Activated CD4-positive, alpha-beta T cell treated with anti-CD3 and anti-CD28 coated beads, Interleukin-2, amount 50 U/mL, for 24 hours (primary cell): ENCODE measurements around the gene LMBR1.
"Not testable (repeated sequence)": the region's sequence is repeated elsewhere in the genome, so short reads cannot be mapped to it uniquely, and the experiment has no call there.

ENCODE experiments used
- DNase-seq, 2 donors: peaks; one replicate each; pipeline ENCODE4 v3.0.0-alpha.2; 2020; ENCODE audit warnings: low read depth in 1 of 2, low spot score in 1 of 2

LMBR1 gene

DNA sequence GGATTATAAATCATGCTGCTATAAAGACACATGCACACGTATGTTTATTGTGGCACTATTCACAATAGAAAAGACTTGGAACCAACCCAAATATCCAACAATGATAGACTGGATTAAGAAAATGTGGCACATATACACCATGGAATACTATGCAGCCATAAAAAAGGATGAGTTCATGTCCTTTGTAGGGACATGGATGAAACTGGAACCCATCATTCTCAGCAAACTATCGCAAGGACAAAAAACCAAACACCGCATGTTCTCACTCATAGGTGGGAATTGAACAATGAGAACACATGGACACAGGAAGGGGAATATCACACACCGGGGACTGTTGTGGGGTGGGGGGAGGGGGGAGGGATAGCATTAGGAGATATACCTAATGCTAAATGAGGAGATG is 89.3 kb downstream of the LMBR1 start:
- not testable (repeated sequence) for DNase-seq

DNA sequence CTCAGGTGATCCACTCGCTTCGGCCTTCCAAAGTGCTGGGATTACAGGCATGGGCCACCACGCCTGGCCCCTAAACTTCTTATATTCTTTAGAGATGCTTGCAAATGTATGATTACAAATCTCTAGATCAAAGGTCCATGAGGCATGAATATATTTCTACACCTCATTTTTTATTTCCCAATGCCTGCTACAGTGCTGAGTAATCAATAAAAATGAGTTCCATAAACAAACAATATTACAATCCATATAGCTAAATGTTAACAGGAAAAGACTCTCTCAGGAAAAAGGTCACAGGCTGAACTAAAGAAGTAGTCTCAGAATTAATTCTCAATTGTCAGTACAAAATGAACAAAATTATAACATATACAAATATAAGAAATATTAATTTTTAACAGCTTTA is 90.8 kb downstream of the LMBR1 start:
- no peak for DNase-seq

DNA sequence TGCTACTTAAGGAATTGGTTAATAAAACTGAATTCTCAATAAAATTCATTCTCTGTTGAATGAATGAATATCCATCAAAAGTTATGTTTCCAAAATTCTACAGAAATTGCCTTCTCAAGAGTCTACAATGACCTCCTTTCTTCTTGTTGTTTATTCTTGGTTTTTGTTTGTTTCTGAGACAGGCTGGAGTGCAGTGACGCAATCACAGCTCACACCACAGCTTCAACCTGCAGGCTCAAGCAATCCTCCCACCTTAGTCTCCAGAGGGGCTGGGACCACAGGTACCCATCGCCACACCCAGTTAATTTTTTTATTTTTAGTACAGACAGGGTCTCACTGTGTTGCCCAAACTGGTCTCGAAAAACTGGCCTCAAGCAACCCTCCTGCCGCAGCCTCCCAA is 97.6 kb downstream of the LMBR1 start:
- DNase-seq, result no peak

DNA sequence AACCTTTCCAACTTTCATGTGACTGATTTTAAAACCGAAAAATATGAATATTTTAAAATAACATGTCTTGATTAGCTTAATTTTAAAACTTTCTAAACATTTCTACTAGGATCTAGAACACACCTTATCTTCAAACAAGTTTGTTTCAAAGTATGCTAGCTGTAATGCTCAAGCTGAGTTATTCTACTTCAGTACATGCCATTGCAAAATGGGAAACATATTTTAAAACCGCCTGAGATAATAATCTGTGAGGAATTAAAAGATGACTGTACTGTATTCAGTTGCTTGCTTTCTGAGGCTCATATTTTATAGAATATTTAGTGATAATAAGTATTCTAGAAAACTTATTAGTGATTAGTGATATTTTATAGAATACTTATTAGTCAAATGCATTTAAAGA is 99.6 kb downstream of the LMBR1 start:
- DNase-seq, result no peak

DNA sequence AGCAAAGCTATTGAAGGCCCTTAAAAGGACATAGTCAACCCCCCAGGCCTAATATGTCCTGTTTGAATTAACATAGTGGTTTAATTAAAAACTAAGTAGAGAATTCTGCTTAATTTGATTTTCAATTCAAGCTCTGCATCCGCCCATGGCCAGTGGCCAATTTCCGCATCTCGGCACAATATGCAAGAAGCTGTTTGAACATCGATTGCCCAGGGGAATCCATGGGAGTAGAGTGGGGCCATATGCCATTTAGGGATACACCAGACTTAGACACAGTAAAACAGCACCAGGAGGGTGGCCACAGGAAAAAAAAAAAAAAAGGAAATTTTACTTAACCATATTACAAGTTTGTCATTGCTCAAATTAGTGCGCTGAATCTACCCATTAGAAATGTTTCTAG is 100.4 kb downstream of the LMBR1 start:
- no peak for DNase-seq

DNA sequence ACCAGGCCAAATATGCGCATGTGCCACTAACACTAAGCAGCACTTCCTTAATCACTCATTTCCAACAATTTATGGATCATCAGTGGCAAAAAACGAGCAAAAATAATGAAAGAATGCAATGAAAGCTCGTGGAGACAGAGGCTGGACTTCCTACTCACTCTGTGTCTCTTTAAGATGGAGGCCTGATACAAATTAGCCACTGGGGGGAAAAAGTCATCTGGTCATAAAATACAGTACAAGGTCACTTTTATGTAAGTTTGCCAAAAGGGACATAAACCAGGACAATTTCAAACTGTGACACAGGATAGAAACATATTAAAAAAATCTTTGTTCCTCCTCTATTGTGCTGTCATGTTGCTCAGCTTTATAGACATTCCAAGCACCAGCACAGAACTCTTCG is 101.7 kb downstream of the LMBR1 start:
- no peak for DNase-seq

DNA sequence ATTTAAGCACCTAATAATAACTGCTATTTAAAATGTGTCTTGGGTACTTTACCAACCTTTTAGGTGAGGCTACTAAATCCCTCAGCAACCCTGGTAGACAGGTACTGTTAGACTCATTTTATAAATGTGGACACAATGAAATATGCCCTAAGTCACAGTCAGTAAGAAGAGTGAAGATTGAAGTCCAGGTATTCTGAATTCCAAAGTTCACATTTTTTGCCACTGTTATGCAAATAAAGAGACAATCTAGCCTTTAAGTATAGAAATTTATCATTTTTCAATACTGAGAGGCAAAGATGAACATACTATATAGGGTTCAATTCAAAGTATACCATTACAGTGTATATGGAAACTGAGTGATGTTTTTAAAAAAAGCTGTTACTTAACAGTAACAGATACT is 102.7 kb downstream of the LMBR1 start:
- no peak for DNase-seq

DNA sequence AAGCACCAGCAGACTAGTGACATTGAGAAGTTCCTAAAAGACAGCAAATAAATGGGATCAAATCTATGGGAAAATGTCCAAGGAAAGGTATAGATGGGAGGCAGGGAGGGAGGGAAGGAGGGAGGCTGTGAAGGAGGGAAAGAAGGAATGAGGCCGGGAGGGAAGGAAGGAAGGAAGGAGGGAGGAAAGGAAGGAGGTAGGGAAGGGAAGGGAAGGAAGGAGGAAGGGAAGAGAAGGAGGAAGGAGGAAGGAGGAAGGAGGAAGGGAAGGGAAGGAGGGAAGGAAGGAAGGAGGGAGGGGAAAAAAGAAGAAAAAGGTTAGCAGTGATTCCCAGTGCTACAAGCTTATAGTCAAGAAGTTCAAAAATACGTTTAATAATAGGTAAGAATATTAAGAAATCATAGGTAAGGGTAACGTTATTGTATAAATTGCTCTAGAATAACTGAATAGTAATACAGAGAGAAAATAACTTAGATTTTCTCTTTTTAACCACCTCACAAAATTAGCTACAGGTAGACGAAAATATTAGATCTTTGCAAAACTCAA is 106.9 kb downstream of the LMBR1 start:
- no peak for DNase-seq

DNA sequence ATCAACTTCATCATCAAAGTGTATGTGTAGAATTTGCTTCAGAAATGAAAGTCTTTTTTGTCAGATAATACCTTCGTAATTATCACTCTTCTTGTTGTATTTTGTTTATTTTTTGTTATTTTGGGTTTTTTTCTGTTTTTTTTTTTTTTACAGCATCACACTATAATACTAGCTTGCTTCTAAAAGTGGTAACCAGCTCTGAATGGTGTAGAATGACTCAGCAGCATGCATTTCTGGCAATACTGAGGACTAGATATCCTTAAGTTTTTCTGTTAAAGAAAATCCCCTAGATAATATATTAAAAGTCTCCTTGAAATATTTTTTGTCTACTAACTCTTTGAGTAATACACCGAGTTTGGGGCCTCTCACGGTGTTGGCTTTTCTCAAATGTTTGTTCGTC is 109.1 kb downstream of the LMBR1 start:
- DNase-seq, result no peak

DNA sequence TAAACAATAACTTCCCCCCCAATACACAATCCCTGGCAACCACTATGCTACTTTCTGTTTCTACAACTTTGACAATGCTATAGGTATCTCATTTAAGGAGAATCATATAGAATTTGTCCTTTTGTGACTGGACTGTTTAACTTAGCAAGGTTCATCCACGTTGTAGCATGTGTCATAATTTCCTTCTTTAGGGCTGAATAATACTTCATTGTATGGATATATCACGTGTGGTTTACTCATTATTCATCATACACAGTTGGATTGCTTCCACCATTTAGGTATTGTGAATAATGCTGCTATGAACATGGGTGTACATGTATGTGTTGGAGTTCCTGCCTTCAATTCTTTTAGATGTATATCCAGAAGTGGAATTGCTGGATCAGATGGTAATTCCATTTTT is 111.0 kb downstream of the LMBR1 start:
- no peak for DNase-seq

DNA sequence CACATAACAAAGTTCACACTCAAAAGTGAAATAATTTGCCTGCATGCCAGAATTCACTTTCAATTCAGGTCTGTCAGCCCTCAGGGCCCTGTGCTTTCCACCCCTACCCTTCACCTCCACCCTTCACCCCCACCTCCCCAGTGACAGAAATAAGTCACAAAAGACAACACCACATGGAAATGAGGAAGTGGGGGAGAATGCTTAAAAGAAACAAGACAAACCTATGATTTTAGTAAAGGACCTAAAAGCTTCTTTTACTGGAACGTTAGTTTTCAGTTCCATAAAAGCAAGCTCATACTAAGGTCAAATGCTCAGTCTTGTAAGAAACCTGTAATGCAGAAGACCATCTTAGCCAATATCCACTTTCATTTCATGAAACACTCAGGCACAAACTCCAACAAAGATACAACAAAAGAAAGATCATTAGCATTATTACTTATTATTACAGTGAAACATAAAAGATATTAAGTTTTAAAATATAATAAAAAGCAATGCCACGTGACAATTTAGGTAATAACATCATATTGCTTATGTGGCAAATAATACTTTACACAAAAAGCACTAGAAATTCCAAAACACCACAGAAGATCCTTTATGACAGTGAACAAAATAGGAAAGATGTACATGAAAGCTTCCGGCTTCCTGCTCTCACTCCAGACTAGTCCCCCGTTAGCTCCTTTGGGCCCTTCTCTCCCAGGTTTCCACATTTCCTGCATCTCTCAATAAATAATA is 112.1 kb downstream of the LMBR1 start:
- no peak for DNase-seq

DNA sequence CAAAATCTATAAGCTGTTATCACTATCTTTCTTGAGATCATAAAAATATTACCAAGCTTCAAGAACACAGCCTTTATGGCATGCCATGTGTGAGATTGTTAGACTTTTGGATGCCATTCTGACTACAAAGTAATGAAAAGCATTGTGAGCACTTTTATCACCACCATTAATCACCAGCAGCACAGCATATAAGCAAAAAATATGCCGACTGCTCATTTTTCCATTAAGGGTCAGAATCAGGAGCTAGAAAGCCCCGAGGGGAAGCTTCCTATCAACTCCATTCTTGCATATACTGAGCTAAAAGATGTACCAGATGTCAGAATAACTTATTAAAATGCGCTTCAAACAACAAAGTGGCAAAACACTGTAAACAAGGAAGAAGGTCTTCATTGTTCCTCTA is 114.3 kb downstream of the LMBR1 start:
- no peak for DNase-seq

DNA sequence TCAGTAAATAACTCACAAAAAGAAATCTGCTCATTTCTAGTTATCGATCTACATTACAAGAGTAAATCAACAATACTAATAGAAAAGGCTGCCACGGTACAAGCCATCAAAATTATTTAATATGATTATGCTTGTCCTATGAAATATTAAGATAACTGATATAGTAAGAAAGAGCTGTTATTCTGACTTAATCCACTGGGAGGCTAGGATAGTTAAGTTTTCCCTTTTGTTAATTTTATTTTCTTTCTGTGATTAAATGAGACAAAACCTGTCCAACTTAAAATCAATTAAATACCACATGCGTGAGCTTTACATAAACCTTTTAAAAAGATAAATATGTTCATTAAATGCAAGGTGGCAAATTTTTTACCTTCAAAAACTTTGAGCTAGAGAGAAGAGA is 114.8 kb downstream of the LMBR1 start:
- DNase-seq, result no peak

DNA sequence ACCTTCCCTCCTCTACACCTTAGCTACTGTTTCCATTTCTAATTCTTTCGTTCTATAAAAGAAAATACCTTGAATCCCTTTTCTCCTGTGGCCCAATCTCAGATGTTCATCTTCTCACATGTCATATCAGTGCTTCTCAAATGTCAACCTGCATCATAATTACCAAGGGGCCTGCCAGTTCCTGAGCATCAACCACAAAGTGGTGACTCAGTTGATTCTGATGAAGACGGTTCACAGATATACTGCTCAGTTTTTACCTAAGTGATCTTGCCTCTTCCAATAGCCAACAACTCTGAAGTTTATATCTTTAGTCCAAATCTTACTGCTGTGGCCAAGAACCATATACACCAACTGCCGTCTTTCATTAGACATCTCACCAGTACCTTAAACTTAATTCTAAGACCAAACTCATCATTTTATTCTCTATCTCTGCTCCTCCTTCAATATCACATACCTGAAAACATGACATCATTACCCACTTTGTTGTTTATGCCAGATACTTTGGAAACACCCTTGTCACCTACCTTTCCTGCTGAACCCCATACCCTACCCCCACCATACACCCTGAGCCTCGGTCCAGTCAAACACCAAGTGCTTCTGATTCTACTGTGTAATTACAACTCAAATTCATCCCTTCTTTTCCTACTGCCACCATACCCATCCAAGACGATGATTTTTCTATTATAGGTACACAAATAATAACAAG is 115.5 kb downstream of the LMBR1 start:
- peak in 1 of 2 donors; percentile 42 for DNase-seq

DNA sequence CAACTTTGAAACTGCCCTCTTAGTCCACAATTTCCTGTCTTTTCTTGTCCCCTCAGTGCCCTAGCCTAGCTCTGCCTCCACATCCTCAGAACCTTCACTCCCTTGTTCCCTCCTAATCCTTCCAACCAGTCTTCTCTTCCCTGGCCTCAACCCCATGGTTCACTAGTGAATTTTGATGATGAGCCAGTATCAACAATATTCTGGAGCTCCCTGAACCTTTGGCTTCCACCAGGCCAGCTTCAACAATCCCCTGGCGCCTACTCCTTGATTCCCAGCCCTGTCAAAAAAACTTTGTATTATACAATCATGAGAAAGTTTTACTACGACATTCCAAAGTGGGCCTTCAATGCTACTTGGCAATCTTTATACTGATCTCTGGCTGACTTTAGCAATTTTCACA is 116.5 kb downstream of the LMBR1 start:
- no peak for DNase-seq

DNA sequence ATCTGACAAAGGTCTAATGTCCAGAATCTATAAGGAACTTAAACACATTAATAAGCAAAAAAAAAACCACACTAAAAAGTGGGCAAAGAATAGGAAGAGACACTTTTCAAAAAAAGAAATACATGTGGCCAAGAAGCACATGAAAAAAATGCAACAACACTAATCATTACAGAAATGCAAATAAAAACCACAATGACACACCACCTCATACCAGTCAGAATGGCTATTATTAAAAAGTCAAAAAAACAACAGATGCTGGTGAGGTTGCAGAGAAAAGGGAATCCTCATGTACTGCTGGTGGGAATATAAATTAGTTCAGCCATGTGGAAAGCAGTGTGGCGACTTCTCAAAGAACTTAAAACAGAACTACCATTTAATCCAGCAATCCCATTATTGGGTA is 119.0 kb downstream of the LMBR1 start:
- DNase-seq, result no peak

DNA sequence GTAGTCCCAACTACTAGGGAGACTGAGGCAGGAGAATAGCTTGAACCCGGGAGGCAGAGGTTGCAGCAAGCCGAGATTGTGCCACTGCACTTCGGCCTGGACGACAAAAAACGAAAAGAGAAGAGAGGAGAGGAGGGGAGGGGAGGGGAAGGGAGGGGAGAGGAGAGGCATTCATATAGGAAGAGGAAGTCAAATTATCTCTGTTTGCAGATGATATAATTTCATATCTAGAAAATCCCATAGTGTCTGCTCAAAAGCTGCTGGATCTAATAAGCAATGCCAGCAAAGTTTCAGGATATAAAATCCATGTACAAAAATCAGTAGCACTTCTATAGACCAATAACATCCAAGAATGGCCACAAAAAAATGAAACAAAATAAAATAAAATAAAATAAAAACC is 120.3 kb downstream of the LMBR1 start:
- DNase-seq, result no peak

DNA sequence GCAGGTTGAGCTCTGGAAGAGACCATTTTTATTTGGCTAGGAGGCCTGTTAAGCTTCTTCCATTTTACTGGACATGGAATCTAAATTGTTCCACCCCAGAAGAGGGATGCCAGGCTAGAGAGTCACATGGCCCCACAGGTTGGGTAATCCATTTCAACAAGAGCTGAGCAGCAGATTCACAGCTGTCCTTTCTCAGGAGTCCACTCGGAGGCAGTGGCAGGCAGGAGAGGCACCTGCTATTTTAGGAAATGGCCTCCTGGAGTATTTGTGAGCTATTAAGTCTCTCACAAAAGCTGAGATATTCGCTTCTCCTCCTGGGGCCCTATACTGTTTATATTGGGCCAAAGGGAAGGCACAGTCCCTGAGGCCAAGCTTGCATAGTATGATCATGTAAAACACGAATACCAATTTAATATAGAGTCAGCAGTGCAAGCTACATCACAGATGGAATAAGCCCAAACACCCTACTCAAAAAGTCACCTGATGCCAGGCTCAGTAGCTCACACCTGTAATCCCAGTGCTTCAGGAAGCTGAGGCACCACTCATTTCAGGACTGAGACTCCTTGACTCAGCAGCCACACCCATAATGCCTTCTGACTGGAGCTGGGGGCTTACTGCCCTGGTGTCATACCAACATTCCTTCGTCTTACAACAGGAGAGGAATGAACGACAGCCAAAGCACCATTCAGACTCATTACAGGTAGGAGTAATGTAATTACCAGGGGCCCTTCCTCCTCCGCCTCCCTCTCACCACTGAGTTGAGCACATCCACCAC is 124.1 kb downstream of the LMBR1 start:
- DNase-seq, result no peak

DNA sequence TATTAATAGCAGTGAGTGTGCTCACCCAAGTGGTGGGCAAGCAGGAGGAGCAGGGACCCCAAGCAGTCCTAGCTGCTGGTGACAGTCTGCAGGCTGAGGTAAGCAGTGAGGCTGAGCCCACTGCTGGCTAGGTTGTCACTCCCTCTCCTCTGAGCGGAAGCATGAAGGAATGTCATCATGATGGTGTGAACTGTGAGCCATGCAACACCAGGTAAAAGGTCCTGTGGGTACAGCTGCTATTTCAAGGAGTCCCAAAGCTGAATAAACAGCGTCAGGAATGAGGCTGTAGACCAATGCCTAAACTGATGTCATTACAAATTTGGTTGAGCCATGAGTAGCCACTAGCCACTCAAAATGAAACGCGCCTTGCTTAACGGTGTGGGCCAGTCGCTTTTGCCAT is 126.3 kb downstream of the LMBR1 start:
- no peak for DNase-seq

DNA sequence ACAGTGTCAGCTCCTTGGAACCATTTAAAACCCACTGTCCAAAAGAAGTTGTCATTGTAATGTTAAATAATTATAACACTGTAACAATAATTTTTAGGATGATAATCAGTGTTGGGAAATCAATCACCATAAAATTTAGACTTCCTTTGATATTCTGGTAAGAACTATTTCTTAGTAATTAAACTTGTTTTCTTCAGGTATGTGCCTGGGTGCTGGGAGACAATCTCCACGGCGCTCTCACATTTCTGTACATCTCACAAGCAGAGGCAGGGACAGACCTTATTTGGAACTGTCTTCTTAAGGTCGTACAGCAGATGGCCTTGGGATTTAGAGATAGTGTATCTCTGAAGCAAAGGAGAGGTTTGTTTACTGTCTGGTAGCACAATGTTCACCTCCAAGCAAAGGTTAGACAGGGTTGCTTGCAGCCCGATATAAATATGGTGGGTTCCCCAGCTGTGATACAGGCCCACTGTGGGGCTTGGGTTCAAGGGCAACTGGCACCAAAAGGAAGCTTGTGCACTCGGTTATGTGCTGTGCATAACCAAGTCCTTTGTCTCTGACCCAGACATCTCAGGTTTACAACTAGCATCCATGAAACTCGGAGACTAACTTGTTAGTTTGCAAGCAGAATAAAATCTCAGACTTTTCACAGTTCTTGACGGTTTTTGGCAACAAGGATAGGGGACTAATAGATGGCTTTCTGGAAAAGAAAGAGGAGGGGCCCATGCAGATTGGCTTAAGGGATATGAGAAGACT is 126.9 kb downstream of the LMBR1 start:
- DNase-seq, result no peak

DNA sequence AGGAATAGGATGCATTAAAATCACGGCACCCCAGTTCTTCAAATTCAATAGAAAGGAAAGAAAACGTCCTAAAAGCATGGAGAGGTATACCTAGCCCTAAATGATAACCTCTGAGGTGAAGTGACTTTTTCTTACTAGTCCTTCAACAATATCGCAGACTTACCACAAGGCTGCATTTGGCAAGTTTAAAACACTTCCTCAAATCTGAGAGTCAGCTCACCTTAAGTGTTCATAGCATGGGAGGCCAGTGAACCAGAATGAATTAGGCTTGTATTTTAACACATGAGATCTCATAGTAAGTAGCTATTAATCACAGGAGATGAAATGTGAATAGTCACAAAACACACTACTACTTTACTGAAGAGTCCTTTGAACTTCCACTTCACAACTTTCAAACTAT is 128.2 kb downstream of the LMBR1 start:
- no peak for DNase-seq
